Testis (tissue), 2 donors: Measurements from ENCODE around the gene ELOVL2.

Experiments
- CTCF ChIP-seq, 3 experiments: fragments of 450-650 bp in 2 of 3; fragments of 200-600 bp in 1 of 3; sonication (generic) in 1 of 3; IDR thresholded peaks; one replicate each; pipeline ENCODE4 v1.5.1; 2016 to 2019; ENCODE audit warnings: antibody characterized with exemption in 3 of 3, mild to moderate bottlenecking in 2 of 3, moderate library complexity in 1 of 3
- POLR2A ChIP-seq: fragments of 450-650 bp; IDR thresholded peaks from one replicate; pipeline ENCODE4 v1.6.1; 2017; ENCODE audit warnings: antibody characterized with exemption, mild to moderate bottlenecking, moderate library complexity

GRCh38 chr6:11018225-11018624 is 25.9 kb downstream of the ELOVL2 start:
- TF ChIP-seq CTCF (IDR thresholded peaks at IDR 0.05) (no peak), POLR2A (no peak)
